Gastroesophageal sphincter (tissue), 3 donors: ENCODE measurements around the gene DNAJC10.
"Not testable (repeated sequence)": the region's sequence is repeated elsewhere in the genome, so short reads cannot be mapped to it uniquely, and the experiment has no call there.

ENCODE experiments used
- POLR2A ChIP-seq, 2 donors: fragments of 450-650 bp; IDR thresholded peaks; one replicate each; pipeline ENCODE4 v1.6.1; 2017; ENCODE audit warnings: antibody characterized with exemption in 2 of 2, mild to moderate bottlenecking in 2 of 2, moderate library complexity in 1 of 2
- POLR2AphosphoS5 ChIP-seq: sonication (generic); formaldehyde crosslinking; IDR thresholded peaks from one replicate; pipeline ENCODE4 v1.6.1; 2017; ENCODE audit warnings: antibody characterized with exemption
- TF ChIP-seq, protein P1 (sequence below), 4 experiments: fragments of 200-600 bp in 2 of 4; fragments of 450-650 bp in 2 of 4; sonication (generic) in 1 of 4; IDR thresholded peaks; one replicate each; pipeline ENCODE4 v1.5.1; 2017 to 2019; ENCODE audit warnings: antibody characterized with exemption in 4 of 4, mild to moderate bottlenecking in 2 of 4, moderate library complexity in 2 of 4

DNA sequence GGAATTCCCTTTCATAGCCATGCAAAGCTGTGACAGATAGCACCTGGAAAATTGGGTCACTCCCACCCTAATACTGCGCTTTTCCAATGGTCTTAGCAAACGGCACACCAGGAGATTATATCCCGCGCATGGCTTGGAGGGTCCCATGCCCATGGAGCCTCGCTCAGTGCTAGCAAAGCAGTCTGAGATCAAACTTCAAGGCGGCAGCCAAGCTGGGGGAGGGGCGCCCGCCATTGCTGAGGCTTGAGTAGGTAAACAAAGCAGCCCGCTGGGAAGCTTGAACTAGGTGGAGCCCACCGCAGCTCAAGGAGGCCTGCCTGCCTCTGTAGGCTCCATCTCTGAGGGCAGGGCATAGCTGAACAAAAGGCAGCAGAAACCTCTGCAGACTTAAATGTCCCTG lies 29.3 kb upstream of the DNAJC10 start:
- not testable (repeated sequence) for TF ChIP-seq POLR2AphosphoS5; POLR2A (IDR thresholded peaks at IDR 0.05)
- TF ChIP-seq, protein P1, sequence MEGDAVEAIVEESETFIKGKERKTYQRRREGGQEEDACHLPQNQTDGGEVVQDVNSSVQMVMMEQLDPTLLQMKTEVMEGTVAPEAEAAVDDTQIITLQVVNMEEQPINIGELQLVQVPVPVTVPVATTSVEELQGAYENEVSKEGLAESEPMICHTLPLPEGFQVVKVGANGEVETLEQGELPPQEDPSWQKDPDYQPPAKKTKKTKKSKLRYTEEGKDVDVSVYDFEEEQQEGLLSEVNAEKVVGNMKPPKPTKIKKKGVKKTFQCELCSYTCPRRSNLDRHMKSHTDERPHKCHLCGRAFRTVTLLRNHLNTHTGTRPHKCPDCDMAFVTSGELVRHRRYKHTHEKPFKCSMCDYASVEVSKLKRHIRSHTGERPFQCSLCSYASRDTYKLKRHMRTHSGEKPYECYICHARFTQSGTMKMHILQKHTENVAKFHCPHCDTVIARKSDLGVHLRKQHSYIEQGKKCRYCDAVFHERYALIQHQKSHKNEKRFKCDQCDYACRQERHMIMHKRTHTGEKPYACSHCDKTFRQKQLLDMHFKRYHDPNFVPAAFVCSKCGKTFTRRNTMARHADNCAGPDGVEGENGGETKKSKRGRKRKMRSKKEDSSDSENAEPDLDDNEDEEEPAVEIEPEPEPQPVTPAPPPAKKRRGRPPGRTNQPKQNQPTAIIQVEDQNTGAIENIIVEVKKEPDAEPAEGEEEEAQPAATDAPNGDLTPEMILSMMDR (IDR thresholded peaks at IDR 0.05) = not testable (repeated sequence)
